ENCODE measurements around the gene CARMIL3.

CARMIL3 gene

DNA sequence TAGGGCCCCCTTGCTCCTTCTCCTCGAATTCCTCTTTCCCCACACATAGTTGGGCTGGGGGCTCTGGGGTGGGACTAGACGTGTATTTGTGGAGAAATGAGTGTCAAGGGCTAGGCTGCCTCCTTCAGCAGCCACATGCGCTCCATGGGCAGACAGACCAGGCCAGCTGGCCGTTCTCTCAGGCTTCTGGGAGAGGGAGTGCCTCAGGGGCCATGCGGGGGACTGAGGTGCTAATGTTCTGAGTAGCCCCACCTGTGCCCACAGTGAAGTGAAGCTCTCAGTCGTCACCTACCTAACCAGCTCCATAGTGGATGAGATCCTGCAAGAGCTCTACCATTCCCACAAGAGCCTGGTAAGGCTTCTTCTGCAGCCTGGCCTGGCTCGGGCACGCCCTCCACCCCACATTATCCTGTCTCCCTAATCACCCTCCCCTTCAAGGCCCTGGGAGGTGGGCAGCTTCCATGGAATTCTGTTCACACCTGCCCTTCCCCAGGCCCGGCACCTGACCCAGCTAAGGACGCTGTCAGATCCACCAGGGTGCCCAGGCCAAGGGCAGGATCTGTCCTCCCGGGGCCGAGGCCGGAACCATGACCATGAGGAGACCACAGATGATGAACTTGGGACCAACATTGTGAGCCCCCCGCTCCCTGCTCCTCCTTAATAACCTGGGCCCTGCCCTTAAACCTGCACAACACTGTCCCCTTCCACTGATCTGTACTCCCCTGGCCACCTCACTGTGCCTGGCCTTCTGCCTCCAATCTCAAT, 10.6 kb downstream of the CARMIL3 start:
- DNase-seq: no peak

GRCh38 chr14:24063263-24063836, 11.5 kb downstream of the CARMIL3 start:
- DNase-seq: no peak

DNA sequence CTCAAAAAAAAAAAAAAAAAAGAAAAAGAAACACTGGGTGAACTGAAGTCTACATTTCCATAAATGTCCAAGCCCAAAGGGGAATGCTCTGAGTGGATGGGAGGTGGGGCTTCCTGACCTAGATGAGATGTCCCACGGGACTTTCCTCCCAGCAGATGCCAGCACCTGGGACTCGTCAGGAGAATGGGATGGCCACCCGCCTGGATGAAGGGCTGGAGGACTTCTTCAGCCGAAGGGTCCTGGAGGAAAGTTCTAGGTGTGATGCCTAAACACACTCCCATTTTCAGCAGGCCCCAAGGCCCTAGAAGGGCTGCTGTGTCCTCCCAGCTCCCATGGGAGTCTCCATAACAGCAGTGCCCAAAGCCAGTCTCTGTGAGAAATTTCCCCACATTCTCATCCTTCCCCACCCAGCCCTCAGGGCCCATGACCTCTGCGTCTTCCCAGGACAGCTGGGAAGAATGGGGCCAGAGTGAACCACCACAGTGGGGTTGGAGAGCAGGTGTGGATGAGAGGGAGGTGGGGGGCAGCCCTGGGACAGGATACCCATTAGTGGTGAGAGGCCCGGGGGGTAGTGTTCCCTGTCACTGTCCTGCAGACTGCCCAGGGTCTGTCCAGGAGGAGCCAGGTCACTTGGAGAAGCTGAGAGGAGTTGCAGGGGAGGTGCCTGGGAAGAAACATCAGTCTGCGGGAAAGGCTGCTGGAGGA, 12.4 kb downstream of the CARMIL3 start:
- DNase-seq: no peak

DNA sequence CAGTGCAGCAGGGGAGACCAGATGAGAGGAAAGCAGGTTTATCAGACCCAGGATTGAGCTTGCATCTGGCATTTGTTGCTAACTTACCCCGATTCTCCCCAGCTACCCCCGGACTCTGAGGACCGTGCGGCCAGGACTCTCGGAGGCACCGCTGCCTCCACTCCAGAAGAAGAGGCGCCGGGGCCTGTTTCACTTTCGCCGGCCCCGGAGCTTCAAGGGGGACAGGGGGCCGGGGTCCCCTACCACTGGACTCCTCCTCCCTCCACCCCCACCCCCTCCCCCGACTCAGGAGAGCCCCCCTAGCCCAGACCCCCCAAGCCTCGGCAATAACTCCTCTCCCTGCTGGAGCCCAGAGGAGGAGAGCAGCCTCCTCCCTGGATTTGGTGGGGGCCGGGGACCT, 13.0 kb downstream of the CARMIL3 start:
- no peak for DNase-seq

DNA sequence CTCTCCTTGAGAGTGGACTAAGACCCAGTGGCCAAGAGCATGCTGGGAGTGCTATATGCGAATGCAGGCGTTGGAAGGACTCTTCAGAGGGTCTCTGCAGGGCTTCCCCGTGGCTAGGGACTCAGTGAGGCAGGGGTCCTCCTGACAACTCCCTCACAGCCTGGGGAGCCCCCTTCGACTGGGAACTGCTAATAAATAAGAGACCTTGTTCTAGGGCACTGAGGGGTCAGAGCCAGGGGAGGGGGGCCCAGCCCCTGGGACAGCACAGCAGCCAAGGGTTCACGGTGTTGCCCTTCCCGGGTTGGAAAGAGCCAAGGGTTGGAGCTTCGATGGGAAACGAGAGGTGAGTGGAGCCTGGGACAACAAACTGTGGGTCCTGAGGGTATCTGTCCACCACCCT, 13.6 kb downstream of the CARMIL3 start:
- DNase-seq: no peak

- no peak for DNase-seq
These were observed 14.8 kb downstream of the CARMIL3 start for GRCh38 chr14:24066496-24067132.

GRCh38 chr14:24067133-24068082, 15.6 kb downstream of the CARMIL3 start:
- DNase-seq: no peak

GRCh38 chr14:24068711-24069410, 17.1 kb downstream of the CARMIL3 start:
- no peak for DNase-seq

- no peak for DNase-seq
These were observed 17.6 kb downstream of the CARMIL3 start for GRCh38 chr14:24069411-24069735.

- DNase-seq: no peak
These were observed 18.7 kb downstream of the CARMIL3 start for GRCh38 chr14:24070285-24071143.

DNA sequence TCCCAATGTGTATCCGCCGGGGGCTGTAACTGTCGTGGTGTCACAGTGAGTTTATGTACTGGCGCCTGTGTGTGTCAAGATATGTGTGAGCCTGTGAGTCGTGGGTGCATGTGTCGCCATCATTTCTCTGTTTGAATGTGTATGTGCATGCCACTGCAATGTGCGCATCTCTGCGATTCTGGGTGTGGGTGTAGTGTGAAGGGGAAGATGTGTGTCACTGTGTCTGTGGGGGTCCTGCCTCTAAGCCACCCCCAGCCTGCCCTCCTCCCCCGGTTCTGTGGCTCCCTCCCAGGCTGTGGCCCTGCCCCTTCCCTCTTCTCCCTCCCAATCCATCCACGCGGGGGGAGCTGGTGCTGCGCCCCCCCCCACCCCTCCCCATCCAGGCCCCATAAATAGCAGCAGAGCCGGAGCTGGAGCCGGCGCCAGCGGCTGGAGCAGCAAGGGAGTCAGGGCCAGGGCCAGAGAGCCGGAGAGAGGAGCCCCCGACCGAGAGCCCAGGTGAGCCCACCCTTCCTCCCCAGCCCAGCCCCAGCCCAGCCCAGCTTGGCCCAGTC, 19.4 kb downstream of the CARMIL3 start, which contains the start of gene CPNE6:
Gene CPNE6, plus strand, starts transcription at position 419 of the 554 bp plus-strand sequence. CDS start 1,375 bp downstream, outside the sequence.
- no peak for DNase-seq

DNA sequence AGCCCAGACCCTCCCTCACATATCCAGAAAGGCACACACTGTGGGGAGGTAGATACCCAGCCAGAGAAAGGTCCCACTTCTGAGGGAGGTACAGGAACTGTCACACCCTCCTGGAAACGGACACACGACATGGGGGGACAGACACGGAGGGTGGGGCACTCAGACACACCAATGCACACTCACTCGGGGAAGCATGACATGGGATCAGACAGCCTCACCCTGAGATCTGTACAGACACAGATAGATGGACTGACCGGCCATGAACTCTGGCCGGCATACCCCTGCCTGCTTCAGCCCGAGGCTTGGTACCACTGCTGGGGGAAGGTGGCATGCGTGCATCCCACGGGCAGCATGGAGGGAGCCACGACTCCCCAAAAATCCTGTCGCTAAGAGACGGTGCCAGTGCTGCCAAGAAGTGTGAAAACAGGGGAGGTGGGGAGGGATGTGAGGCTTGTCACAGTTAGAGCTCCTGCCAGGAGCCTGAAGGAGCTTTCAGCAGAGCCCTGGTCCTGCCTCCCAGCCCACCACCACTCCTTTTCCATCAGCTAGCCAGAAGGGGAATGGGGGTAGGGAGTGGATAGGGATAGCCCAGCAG, 20.1 kb downstream of the CARMIL3 start:
- DNase-seq: no peak

DNA sequence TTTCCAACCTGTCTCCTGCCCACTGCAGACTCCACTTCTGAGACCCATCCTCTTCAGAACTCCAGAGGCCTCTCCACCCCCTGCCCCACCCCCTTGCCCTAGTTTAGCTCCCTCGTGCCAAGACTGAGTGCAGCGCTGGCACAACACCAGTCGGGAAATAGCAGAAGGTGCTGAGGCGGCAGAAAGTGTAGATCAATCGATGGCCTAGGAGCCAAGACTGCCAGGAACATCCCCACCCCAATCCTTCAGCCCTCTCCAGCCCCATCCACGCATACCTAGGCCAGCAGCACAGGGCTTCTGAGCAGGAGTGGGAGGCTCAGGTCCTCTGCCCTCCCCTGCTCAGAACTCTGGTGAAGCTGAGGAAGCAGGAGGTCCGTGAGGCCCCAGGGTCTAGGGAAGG, 20.6 kb downstream of the CARMIL3 start:
- no peak for DNase-seq

DNA sequence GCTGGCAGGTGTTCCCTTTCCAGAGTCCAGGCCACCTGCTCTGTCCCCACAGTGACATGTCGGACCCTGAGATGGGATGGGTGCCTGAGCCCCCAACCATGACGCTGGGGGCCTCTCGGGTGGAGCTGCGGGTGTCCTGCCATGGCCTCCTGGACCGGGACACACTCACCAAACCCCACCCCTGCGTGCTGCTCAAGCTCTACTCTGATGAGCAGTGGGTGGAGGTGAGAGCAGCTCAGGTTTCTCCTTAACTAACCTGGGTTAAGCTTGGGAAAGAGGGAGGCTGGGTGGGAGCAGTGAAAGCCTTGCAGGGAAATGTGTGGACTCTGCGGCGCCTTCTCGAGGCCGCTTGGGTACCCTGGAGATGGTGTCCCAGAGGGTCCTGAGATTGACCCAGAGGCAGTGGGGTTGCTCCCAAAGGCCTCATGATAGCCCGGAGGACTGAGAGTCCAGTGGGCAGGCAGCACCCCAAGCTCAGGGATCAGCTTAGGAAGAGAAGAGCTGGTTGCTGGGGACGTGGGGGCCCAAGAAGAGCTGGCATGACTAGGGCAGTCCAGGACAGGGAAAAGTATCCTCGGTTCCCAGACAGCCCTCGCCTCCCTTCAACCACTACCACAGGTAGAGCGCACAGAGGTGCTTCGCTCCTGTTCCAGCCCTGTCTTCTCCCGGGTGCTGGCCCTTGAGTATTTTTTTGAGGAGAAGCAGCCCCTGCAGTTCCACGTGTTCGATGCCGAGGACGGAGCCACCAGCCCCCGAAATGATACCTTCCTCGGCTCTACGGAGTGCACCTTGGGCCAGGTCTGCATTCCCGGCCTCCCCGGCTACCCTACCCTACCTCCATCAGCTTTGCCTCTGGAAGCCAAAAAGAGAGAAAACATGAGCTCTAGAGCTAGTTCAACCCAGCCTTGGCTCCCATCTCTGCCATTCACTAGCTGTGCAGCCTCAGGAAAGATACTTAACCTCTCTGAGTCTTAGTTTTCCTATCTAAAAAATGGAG, 21.4 kb downstream of the CARMIL3 start:
- DNase-seq: no peak

DNA sequence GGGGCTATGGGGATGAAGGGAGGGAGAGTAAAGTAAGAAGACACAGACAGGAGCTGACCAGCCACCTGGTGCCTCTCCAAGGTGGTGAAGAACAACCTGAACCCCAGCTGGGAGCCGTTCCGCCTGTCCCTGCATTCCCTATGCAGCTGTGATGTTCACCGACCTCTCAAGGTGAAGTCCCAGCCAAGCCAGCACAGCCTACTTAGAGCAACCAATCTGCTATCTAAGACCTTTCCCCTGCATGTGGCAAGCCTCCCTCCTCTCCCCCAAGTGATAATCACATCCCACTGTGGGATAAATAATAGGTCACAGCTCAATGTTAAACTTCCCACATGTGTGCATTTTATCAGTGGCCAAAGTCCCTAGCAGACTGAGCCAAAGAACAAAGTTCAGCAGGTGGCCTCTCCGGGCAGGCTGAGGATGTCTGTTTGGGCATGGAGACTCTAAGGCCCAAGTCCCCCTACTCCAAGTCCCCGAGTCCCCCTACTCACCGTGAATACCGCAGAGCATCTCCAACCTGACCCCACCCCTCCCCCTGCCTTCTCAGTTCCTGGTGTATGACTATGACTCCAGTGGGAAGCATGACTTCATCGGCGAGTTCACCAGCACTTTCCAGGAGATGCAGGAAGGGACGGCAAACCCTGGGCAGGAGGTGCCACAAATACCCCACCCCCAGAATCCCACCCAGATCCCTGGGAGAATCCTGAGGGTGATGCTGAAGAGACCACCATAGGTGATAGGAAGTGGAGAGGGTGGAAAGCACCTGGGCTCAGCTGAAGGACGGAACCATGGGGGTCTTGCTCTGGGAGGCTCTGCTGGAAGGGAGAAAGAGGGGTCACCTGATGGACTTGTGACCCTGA, 23.0 kb downstream of the CARMIL3 start:
- no peak for DNase-seq

DNA sequence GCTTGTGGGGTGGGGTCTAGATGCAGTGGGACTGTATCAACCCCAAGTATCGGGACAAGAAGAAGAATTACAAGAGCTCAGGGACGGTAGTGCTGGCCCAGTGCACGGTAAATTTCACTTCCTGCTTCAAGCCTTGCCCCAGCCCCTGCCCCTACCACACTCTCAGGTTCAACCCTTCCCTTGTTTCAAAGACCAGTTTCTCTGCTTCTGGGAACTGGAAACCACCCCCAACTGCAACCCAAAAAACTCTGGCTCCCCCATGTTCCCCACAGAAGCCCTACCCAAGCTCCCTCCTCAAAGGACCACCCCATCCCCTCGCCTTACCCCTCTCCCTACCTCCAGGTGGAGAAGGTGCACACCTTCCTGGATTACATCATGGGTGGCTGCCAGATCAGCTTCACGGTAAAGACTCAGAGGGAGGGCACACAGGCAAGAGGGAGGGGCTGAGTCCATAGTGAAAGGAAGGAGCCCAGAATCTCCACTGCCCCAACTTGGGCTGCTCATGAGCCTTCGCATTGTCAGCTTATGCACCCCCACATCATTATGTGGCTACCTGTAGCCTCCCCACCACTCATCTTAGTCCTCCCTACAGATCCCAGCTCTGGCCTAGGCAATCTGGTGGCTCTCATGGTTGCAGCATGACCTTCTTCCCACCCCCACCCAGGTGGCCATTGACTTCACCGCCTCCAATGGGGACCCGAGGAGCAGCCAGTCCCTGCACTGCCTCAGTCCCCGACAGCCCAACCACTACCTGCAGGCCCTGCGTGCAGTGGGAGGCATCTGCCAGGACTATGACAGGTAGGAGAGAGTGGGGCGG, 23.9 kb downstream of the CARMIL3 start:
- no peak for DNase-seq

GRCh38 chr14:24076302-24076601, 24.4 kb downstream of the CARMIL3 start:
- no peak for DNase-seq
